Left lung (tissue), 10 donors: ENCODE results near the gene SINHCAF. TPM values are rescaled to one million over a fixed set of nuclear protein-coding genes. Genes with fewer than 3 reads are reported as not detected.

ENCODE experiments used
- ATAC-seq: fragments of 200-7000 bp; cut with Tn5 transposase; one replicate; pipeline ENCODE4 v1.9.1; 2020; ENCODE audit warnings: moderate library complexity
- DNase-seq, 4 donors: peaks; one replicate each; pipeline ENCODE4 v3.0.0-alpha.2; 2013 to 2020
- H3K27ac ChIP-seq, 2 donors: fragments of 200-600 bp; sonication (generic) in 1 of 2; one replicate each; pipeline versions ENCODE4 v1.5.0 to v1.8.0; 2020 to 2021
- H3K27me3 ChIP-seq, 2 donors: fragments of 200-600 bp; sonication (generic) in 1 of 2; one replicate each; pipeline versions ENCODE4 v1.5.0 to v1.8.0; 2020 to 2021
- H3K36me3 ChIP-seq, 2 donors: fragments of 200-600 bp; sonication (generic) in 1 of 2; one replicate each; pipeline versions ENCODE4 v1.5.0 to v1.8.0; 2020 to 2021
- H3K4me1 ChIP-seq, 2 donors: fragments of 200-600 bp; one replicate each; pipeline ENCODE4 v1.8.0; 2021
- H3K4me3 ChIP-seq, 2 donors: fragments of 200-600 bp; sonication (generic) in 1 of 2; one replicate each; pipeline versions ENCODE4 v1.5.0 to v1.8.0; 2020 to 2021; ENCODE audit warnings: mild to moderate bottlenecking in 1 of 2
- H3K9me3 ChIP-seq, 2 donors: fragments of 200-600 bp; sonication (generic) in 1 of 2; one replicate each; pipeline versions ENCODE4 v1.5.0 to v1.8.0; 2020 to 2021
- CTCF ChIP-seq, 2 donors: fragments of 200-600 bp; sonication (generic) in 1 of 2; IDR thresholded peaks; one replicate each; pipeline versions ENCODE4 v1.5.0 to v1.8.0; 2021; ENCODE audit warnings: antibody characterized with exemption in 2 of 2
- intact Hi-C, 2 donors: fragments of 100-400 bp; cut with DNase I; formaldehyde crosslinking; loops; one replicate each; pipeline versions ENCODE4 v1.11.2 to v1.14.2; 2022
- polyA plus RNA-seq, 6 donors: library from polyadenylated mRNA; unstranded; fragments of 120-200 nt; gene quantifications; one replicate each; pipeline ENCODE4 v1.2.1, GENCODE V29; 2013; ENCODE audit not compliant: insufficient read length in 6 of 6
- total RNA-seq, 2 donors: library from RNA; stranded (reverse); fragmentation: NEBNext Ultra II Directional; extraction: Animal tissue kit (Norgen Biotek cat#: 25700); gene quantifications; one replicate each; pipeline ENCODE4 v1.2.1, GENCODE V29; 2021
- donor health status: DM: no; HTN: yes; CAD: no.
- donor health status: DM: no; HTN: no; CAD: no.

The SINHCAF gene
- total and polyA plus RNA-seq, 8 donors: 37.9 to 138 (median 119) TPM

GRCh38 chr12:31288381-31288780 is 37.6 kb downstream of the SINHCAF start:
- Histone ChIP-seq H3K4me3 (no peak overlapping the region), H3K4me1 (no peaks in the 10 kb centered on the region), H3K9me3 (no peaks in the 10 kb centered on the region), H3K27ac (no peak overlapping the region), H3K27me3 (no peaks in the 10 kb centered on the region), H3K36me3 (peaks cover 0 to 94% of the 10 kb centered on the region in 2 donors)
- ATAC-seq (no peak), DNase-seq (no peak)
- intact Hi-C loops: no loop called here
- TF ChIP-seq CTCF (IDR thresholded peaks at IDR 0.05): no peak

DNA sequence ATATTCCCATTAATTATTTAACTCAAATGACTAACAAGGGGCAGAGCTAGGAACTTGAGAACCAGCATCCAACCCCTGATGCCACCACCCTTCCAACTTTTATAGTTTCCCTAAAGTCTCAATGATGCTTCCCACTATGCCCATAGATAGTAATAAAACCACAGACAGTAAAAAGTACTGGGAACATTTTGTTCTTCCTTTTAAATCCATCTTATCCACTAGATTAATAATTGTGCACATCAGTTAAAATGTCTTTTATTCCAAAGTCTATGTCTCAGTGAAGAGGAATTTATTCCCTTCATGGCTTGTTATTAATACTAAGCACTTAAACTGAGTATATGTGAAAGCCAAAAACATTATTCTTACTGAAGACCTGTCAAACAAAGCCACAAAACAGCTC is 45.8 kb downstream of the SINHCAF start:
- no peaks in the 10 kb centered on the region for H3K4me1 ChIP-seq
- no peak for DNase-seq
- no peaks in the 10 kb centered on the region for H3K27me3 ChIP-seq
- no peak overlapping the region for H3K27ac ChIP-seq
- H3K9me3 ChIP-seq: no peaks in the 10 kb centered on the region
- peaks cover 0 to 56% of the 10 kb centered on the region in 2 donors for H3K36me3 ChIP-seq
- no peak for TF ChIP-seq CTCF (IDR thresholded peaks at IDR 0.05)
- ATAC-seq: no peak
- intact Hi-C loops: no loop called here
- H3K4me3 ChIP-seq: no peak overlapping the region

DNA sequence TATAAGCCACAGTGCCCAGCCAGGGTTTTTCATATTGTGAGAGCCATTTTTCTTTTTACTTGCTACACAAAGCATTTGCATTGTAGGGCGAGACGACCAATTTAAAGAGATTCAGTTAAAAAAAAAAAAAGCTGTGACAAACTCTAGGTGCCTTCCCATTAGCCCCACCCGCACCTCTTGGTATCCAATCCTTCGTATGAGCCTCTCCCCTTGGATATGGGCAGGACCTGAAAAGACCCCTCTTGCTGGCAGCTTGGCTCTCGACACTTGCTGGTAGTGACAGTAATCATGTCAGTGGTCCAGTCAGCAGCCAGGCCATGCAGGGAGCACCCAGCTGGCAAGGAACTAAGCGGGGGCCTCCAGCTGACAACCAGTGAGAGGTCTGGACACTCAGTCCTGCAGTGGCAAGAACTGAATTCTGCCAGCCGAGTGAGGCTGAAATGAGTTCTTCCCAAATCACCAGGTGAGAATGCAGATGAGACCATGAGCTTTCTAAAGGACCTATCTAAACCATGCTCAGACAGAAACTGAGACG is 46.5 kb downstream of the SINHCAF start:
- intact Hi-C loops: no loop called here
- H3K27ac ChIP-seq: no peak overlapping the region

DNA sequence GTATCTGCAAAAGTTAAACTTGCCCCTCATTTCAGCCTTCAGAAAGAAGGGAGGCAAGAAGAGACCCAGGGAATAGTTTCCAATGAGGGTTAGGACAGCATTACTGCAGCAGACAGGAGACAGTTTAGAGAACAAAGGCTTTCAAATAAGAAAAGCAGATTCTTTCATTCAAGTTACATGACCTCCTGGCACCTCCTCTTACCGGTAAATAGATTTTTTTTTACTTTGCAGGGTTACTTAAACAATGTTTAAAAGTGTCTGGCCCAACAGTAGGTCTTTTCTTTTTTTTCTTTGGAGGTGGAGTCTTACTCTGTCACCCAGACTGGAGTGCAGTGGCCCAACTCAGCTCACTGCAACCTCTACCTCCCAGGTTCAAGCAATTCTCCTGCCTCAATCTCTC is 47.1 kb downstream of the SINHCAF start:
- DNase-seq (no peak), ATAC-seq (no peak)
- no peaks in the 10 kb centered on the region for H3K9me3 ChIP-seq
- no peak for TF ChIP-seq CTCF (IDR thresholded peaks at IDR 0.05)
- peaks cover 0 to 42% of the 10 kb centered on the region in 2 donors for H3K36me3 ChIP-seq
- intact Hi-C loops: no loop called here
- H3K27ac ChIP-seq: no peak overlapping the region
- no peaks in the 10 kb centered on the region for H3K27me3 ChIP-seq
- no peak overlapping the region for H3K4me3 ChIP-seq
- H3K4me1 ChIP-seq: no peaks in the 10 kb centered on the region

More for the DNA sequence above, 46.5 kb downstream of the SINHCAF start:
- Histone ChIP-seq H3K4me1 (no peaks in the 10 kb centered on the region), H3K4me3 (no peak overlapping the region), H3K36me3 (peaks cover 0 to 49% of the 10 kb centered on the region in 2 donors), H3K27me3 (no peaks in the 10 kb centered on the region), H3K9me3 (no peaks in the 10 kb centered on the region)
- TF ChIP-seq CTCF (IDR thresholded peaks at IDR 0.05): no peak
- DNase-seq (no peak), ATAC-seq (no peak)

DNA sequence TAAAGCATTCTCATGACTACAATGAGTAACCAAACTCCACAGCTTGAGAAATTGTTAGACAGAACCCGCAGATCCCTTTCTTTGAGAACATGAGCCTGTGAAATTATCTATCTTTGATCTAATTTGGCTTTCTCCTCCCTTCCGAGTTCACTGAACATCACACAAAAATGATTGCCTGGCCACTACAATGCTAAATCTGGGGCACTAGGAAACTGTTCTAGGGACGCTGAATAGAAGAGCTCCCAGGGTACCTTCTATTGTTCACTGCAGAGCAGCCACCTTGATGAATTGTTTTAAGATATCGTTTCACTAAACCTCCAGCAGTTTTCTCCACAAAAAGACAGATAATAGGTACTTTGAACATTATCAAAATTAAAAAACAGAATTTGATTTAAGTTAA is 47.5 kb downstream of the SINHCAF start:
- H3K27ac ChIP-seq: no peak overlapping the region
- H3K9me3 ChIP-seq: no peaks in the 10 kb centered on the region
- H3K4me1 ChIP-seq: no peaks in the 10 kb centered on the region
- H3K4me3 ChIP-seq: no peak overlapping the region
- intact Hi-C loops: no loop called here
- no peaks in the 10 kb centered on the region for H3K27me3 ChIP-seq
- DNase-seq (no peak), ATAC-seq (no peak)
- H3K36me3 ChIP-seq: peaks cover 0 to 41% of the 10 kb centered on the region in 2 donors
- TF ChIP-seq CTCF (IDR thresholded peaks at IDR 0.05): no peak
